ENCODE data around the gene WDR17. TPM values are rescaled to one million over a fixed set of nuclear protein-coding genes. Genes with fewer than 3 reads are reported as not detected.

The WDR17 gene
- total RNA-seq, 1 donor from 2014 or later, result 5.2 TPM

DNA sequence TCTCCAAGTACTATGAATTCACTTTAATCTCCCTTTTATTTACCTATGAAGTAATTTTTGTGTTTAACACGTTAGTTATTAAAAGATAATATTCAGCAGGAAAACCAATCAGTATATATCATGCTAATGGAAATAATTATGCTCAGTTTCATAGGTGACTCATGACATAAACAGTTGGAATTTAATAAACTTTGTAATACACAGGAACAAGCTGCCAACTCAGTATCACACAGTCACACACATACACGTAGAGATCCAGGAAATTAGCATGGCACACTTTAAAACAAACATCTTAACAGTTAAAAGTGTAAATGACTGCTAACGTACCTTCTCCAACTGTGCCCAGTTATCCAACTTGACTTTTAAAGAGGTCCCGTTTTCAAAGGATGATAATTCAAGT, 127.5 kb downstream of the WDR17 start:
- Mint-ChIP-seq H3K4me1 (ENCODE audit: low read depth) (peaks cover 14% of the 10 kb centered on the region), H3K27me3 (peaks cover 2% of the 10 kb centered on the region), H3K36me3 (ENCODE audit: insufficient read depth) (no peaks in the 10 kb centered on the region), H3K27ac (no peak overlapping the region), H3K9me3 (ENCODE audit: low read depth) (no peaks in the 10 kb centered on the region), H3K4me3 (ENCODE audit: low read depth) (no peak overlapping the region)
- DNase-seq (ENCODE audit: low spot score, unreplicated experiment), result no peak
- TF ChIP-seq, protein P1, sequence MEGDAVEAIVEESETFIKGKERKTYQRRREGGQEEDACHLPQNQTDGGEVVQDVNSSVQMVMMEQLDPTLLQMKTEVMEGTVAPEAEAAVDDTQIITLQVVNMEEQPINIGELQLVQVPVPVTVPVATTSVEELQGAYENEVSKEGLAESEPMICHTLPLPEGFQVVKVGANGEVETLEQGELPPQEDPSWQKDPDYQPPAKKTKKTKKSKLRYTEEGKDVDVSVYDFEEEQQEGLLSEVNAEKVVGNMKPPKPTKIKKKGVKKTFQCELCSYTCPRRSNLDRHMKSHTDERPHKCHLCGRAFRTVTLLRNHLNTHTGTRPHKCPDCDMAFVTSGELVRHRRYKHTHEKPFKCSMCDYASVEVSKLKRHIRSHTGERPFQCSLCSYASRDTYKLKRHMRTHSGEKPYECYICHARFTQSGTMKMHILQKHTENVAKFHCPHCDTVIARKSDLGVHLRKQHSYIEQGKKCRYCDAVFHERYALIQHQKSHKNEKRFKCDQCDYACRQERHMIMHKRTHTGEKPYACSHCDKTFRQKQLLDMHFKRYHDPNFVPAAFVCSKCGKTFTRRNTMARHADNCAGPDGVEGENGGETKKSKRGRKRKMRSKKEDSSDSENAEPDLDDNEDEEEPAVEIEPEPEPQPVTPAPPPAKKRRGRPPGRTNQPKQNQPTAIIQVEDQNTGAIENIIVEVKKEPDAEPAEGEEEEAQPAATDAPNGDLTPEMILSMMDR (IDR thresholded peaks at IDR 0.05; ENCODE audit: unreplicated experiment), result no peak

DNA sequence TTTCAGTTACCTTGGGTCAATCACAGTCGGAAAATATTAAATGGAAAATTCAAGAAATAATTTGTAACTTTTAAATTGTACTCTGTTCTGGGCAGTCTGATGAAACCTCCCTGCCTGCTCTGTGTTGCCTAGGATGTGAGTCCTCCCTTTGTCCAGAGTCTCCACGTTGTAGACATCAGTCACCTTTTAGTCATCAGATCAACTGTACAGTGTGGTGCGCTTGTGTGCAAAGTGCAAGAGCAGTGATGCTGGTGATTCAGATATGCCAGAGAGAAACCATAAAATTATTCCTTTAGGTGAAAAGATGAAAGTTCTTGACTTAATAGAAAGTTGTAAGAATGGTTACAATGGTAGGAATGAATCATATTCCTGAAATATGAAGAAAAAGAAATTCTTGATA, 128.3 kb downstream of the WDR17 start:
- Mint-ChIP-seq H3K9me3 (ENCODE audit: low read depth) (no peaks in the 10 kb centered on the region), H3K4me1 (ENCODE audit: low read depth) (peaks cover 11% of the 10 kb centered on the region), H3K27me3 (peaks cover 2% of the 10 kb centered on the region), H3K27ac (no peak overlapping the region), H3K4me3 (ENCODE audit: low read depth) (no peak overlapping the region), H3K36me3 (ENCODE audit: insufficient read depth) (no peaks in the 10 kb centered on the region)
- DNase-seq (ENCODE audit: low spot score, unreplicated experiment), result no peak
- TF ChIP-seq, protein P1 (IDR thresholded peaks at IDR 0.05; ENCODE audit: unreplicated experiment), result no peak

DNA sequence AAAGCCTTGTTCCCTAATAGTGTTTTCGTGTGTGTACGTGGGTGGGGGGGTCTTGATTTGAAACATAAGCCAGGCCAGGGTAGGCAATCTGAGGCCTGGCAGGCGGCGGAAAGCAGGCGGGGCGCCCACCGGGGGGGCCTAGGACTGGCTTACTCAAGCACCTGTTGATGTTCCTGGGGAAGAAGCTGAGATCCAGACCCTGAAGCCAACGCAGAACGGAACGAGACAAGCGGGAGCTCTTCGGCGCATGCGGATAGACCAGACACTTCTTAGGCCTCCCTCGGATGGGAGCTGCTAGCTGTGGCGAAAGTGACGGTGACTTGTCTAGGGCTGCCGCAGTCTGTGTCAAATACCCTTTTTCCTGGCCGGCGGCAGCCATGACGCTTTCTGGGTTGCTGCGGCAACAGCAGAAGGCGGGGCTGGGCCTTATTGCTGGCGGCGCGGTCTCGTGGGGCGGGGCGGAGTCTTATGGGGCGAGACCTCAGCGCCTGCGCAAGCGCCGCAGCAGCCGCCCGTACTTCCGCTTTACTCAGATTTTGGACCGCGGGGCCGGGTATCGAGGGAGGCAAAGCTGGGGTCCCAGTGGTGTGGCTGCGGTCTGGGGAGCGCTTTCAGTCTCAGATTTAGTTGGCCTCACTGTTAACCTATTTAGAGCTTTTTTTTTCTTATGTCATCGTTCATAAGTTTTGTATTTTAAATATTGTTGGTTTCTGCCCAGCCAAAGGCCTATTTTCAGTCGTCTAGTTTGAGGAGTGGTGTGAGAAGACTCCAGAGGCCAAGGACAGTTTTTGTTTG, 129.7 kb downstream of the WDR17 start, which contains the start of gene SPATA4:
Gene SPATA4 (minus strand): TSS at position 402 of the 795 bp plus-strand sequence. CDS start 23 bp downstream, at position 379.
- TF ChIP-seq, protein P1 (IDR thresholded peaks at IDR 0.05; ENCODE audit: unreplicated experiment), result no peak
- Mint-ChIP-seq H3K27ac (peak within 1 kb of the TSS; percentile 97), H3K9me3 (ENCODE audit: low read depth) (no peaks in the 10 kb centered on the region), H3K36me3 (ENCODE audit: insufficient read depth) (no peaks in the 10 kb centered on the region), H3K4me3 (ENCODE audit: low read depth) (peak within 1 kb of the TSS; percentile 90), H3K4me1 (ENCODE audit: low read depth) (peaks cover 2% of the 10 kb centered on the region), H3K27me3 (peaks cover 2% of the 10 kb centered on the region)
- DNase-seq (ENCODE audit: low spot score, unreplicated experiment), result peak; percentile 86

GRCh38 chr4:176198316-176198903, 132.8 kb downstream of the WDR17 start:
- H3K36me3 Mint-ChIP-seq (ENCODE audit: insufficient read depth), result no peaks in the 10 kb centered on the region
- TF ChIP-seq, protein P1 (IDR thresholded peaks at IDR 0.05; ENCODE audit: unreplicated experiment), result no peak
- H3K27ac Mint-ChIP-seq, result no peak overlapping the region
- peaks cover 2% of the 10 kb centered on the region for H3K4me1 Mint-ChIP-seq (ENCODE audit: low read depth)
- H3K9me3 Mint-ChIP-seq (ENCODE audit: low read depth), result no peaks in the 10 kb centered on the region
- no peak overlapping the region for H3K4me3 Mint-ChIP-seq (ENCODE audit: low read depth)
- H3K27me3 Mint-ChIP-seq, result peaks cover 2% of the 10 kb centered on the region
- no peak for DNase-seq (ENCODE audit: low spot score, unreplicated experiment)

- DNase-seq (ENCODE audit: low spot score, unreplicated experiment), result no peak
- TF ChIP-seq, protein P1 (IDR thresholded peaks at IDR 0.05; ENCODE audit: unreplicated experiment), result no peak
- Mint-ChIP-seq H3K9me3 (ENCODE audit: low read depth) (no peaks in the 10 kb centered on the region), H3K27ac (no peak overlapping the region), H3K27me3 (no peaks in the 10 kb centered on the region), H3K36me3 (ENCODE audit: insufficient read depth) (no peaks in the 10 kb centered on the region), H3K4me1 (ENCODE audit: low read depth) (no peaks in the 10 kb centered on the region), H3K4me3 (ENCODE audit: low read depth) (no peak overlapping the region)
Measured at GRCh38 chr4:176205299-176205698, 139.7 kb downstream of the WDR17 start.

Data from progenitor cell of endocrine pancreas (in vitro differentiated cells).